ENCODE data around the gene PRPSAP1.
"Not testable (repeated sequence)": the region's sequence is repeated elsewhere in the genome, so short reads cannot be mapped to it uniquely, and the experiment has no call there.

Gene PRPSAP1

DNA sequence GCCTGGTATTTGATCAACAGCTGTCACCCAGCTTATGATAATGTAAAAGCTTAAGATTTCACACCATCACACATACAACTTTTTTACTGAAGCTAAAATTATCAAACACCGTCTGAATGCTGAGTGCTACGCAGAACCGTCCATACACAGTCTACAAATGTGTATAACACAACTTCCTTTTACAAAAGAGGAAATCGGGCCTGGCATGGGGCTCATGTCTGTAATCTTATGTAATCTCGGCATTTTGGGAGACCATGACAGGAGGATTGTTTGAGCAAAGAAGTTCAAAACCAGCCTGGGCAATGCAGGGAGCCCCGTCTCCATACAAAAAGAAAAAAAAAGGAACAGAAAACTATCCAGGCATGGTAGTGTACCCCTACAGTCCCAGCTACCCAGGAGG, 26.0 kb downstream of the PRPSAP1 start:
- no peak for DNase-seq (ENCODE audit: low read depth in 2 of 2)

GRCh38 chr17:76326306-76326705, 27.4 kb downstream of the PRPSAP1 start:
- DNase-seq (ENCODE audit: low read depth in 2 of 2): no peak

DNA sequence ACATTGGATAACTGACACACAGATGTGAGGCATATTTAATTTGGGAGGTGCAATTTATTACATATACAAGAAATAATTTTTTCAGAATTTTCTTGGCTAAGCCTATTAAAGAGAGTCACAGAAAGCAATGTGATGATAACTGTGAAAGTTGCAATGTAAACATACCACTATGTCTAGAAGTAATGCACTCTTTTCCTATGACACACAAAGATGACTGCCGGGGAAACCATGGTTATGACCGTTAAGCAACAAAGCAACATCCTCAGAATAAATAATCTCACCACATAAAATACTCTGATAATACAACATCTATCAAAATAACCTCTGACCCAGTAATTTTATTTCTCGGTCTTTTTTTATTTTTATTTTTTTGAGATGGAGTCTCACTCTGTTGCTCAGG, 35.1 kb downstream of the PRPSAP1 start:
- DNase-seq (ENCODE audit: low read depth in 2 of 2): no peak

- DNase-seq (ENCODE audit: low read depth in 2 of 2): no peak
These were observed 36.2 kb downstream of the PRPSAP1 start for GRCh38 chr17:76317535-76317934.

DNA sequence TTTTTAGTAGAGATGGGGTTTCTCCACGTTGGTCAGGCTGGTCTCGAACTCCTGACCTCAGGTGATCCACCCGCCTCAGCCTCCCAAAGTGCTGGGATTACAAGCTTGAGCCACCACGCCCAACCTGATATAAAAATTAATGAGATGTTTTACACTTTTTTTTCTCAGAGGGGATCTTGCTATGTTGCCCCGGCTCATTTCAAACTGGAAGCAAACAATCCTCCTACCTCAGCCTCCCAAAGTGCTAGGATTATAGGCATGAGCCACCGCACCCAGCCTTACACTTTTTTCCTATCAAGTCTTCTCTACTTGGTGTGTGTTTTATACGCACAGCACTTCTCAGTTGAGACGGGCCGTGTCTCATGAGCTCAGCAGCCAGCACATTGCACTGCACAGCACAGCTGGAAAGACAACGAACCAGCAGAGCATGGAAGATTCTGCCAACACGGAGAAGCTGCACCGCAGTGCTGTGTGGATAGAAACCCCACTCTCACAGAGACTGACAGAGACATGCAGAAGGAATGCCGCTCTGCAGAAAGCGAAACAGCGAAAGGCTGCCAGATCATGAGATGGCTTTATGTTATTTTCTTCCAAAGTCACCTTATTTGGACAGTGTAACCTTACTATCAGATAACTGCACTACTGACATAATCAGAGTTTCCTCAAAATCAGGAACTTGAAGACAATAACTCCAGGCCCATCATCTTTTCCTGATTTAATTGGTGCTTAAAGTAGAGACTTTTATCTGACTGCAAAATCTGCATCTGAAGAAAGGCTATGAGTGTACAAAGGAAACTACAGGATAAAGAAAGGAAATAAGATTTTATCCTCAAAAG, 39.1 kb downstream of the PRPSAP1 start:
- no peak for DNase-seq (ENCODE audit: low read depth in 2 of 2)

GRCh38 chr17:76312735-76313134, 41.0 kb downstream of the PRPSAP1 start:
- DNase-seq (ENCODE audit: low read depth in 2 of 2): no peak

DNA sequence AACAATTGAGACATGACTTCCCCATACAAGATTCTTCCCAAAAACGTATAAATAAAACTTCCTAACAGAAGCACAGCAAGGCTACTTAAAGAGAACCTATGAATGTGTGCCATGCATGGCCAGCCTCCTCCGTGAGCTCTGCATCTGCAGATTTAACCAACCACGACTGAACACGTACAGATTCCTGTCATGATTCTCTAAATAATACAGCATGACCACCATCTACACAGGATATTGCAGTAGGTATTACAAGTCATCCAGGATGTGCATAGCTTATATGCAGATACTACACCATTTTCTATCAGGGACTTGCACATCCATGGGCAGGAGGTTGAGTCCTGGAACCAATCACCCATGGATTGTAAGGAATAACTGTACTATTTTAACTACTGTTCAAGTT, 44.3 kb downstream of the PRPSAP1 start:
- DNase-seq (ENCODE audit: low read depth in 2 of 2): no peak

- DNase-seq (ENCODE audit: low read depth in 2 of 2): no peak
These were observed 45.8 kb downstream of the PRPSAP1 start, which contains the start of gene QRICH2 for GRCh38 chr17:76307966-76308338. QRICH2 (minus strand) TSS chr17:76308276; CDS start chr17:76307998, 278 bp downstream.

GRCh38 chr17:76307299-76307965, 46.3 kb downstream of the PRPSAP1 start:
- no peak for DNase-seq (ENCODE audit: low read depth in 2 of 2)

DNA sequence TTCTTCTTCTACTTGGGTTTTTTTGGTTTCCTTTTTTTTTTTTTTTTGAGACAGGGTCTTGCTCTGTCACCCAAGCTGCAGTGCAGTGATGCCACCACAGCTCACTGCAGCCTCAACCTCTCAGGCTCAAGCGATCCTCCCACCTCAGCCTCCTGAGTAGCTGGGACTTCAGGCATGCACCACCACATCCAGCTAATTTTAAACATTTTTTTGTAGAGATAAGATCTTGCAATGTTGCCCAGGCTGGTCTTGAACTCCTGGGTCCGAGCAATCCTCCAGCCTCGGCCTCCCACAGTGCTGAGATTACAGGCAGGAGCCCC, 48.6 kb downstream of the PRPSAP1 start:
- DNase-seq (ENCODE audit: low read depth in 2 of 2): not testable (repeated sequence)

DNA sequence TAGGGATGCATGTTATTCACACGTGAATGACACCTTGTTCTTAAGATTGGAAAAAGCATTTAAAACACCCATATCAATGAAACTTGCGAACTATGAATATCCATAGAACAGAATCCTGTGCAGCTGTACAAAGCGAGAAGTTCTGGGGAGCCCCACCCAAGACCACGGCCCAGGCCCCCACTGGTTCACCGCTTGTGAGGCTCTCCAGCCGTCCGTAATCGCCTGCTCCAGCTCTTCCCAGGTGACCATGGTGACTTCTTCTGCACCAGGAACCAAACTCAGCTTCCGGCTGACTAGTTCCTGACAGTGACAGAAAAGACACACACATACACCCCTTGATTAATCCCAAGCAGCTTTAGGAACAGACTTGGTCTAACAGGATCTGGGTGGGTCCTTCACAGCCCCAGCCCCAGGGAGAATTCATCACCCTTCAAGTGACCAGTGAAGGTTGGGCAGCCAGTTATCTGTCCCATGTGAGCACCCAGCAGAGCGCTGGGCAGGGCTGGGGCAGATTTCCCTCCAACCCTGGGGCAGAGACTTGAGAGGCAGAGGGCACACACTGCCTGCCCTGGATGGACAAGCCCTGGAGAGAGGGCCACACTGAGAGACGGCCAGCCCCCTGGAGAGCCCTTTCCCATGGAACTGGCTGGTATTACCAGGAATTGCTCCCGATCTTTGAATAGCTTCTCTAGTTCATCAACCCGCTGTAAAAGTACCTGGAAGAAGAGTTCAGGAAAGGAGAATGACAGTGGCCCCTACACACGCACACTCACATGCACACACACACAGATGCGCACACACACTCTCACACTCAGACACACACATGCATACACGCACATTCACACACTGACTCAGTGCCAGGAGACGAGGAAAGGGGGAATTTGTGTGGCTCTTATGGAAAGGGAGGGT, 49.2 kb downstream of the PRPSAP1 start:
- DNase-seq (ENCODE audit: low read depth in 2 of 2): no peak

- DNase-seq (ENCODE audit: low read depth in 2 of 2): no peak
These were observed 56.3 kb downstream of the PRPSAP1 start for GRCh38 chr17:76297436-76297835.

DNA sequence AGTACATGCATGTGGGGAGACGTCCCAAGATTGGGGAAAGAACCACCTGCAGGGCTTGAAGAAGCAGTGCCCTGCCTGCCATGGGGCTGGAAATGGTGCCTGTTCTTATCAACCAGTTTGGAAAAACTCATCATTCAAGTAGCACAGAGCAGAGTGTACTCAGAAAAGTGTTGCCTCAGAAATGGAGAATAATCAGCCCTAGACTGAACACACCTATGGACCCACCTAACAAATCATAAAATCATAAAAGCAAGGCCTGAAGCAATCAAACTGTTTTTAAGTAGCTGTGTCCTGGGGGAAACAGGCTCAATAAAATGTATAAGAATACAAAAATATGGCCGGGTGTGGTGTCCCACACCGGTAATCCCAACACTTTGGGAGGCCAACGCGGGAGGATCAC, 56.8 kb downstream of the PRPSAP1 start:
- DNase-seq (ENCODE audit: low read depth in 2 of 2): no peak

DNA sequence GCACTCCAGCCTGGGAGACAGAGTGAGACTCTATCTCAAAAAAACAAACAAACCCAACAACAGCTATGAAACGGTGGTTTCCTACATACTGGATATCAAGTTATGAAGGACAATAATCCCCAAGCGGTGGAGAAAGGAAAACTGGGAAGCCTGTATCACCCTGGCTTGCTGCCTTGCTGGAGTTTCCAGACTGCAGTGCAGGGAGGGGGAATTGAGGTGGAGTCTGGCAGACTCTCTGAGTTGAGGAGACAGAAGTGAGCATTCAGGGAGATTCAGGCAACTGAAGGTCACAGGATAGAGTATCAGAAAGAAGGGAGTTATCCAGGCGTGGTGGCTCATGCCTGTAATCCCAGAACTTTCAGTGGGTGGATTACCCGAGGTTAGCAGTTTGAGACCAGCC, 57.5 kb downstream of the PRPSAP1 start:
- no peak for DNase-seq (ENCODE audit: low read depth in 2 of 2)

DNA sequence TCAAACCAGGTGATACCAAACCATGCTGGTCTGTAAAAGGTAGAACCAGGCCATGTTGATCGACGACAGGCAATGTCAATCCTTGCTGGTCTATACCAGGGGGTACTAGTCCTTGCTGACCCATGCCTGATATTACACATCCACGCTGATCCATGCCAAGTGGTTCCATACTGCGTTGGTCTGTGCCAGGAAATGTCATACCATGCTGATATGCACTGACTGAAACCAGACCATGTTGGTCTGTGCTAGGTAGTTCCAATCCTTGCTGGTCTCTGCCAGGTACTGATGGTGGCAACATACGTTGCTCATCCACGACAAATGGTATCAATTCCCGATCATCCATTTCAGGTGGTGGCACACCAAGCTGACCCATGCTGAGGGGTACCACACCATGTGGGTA, 60.6 kb downstream of the PRPSAP1 start:
- DNase-seq (ENCODE audit: low read depth in 2 of 2): no peak

DNA sequence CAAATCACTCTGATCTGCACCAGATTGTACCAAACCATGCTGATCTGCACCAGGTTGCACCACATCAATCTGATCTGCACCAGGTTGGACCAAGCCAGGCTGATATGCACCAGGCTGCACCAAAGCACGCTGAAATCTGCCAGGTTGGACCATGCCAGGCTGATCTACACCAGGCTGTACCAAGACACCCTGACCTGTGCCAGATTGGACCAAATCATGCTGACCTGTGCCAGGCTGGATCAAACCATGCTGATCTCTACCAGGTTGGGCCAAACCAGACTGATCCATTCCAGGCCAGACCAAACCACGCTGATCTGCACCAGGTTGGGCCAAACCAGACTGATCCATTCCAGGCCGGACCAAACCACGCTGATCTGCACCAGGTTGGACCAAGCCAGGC, 61.1 kb downstream of the PRPSAP1 start:
- DNase-seq (ENCODE audit: low read depth in 2 of 2): no peak

DNA sequence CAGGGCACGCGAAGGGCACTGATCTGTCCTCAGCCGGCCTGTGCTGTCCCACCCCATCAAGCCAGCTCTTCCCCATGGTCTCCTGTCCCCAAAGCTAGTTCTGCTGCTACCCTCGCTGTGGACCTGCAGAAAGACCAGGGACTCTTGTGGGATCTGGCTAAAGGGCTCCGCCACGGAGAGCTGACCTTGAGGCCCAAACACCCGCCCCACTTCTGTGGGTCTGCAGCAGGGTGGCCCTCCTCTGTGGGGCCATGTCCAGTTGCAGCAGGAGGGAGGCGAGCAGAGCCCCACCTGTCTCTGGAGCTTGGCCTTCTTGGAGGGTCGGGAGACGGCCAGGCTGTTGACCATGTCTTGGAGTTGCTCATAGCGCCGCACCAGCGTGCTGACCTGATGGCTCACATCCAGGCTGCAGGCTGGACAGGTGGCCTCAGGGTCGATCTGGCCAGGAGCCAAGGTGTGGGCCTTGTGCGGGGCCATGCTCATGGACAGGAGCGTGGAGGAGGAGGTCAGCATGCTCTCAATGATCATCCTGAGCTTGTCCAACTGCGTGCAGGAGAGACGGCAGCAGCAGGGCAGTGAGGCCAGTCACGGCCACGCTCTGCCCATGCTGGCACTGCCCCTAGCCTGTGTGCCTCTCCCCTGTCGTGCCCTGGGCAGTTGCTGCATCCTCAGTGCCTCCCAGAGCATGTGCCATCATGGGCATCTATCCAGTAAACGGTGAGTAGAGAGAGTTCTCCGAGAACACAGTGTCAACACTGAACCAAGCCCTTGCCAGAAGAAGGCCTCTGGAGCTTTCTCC, 71.9 kb downstream of the PRPSAP1 start:
- DNase-seq (ENCODE audit: low read depth in 2 of 2): no peak

DNA sequence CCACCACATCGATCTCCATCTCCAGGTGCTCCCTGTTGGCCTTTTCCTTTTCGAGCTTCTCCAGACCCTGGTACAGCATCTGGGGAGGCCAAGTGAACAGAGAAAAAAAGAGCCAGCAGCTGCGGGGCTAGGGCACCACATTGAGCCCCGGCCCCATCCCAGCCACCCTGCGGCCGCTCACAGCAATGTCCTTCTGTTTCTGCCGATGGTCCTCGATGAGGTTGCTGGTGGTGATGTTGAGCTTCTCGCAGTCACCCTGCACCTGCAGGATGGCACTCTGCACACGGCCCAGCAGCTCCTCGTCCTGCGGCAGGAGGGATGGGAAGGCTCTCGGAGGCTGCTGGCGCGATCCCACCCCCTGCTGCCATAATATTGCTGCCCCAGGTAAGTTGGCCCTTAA, 73.1 kb downstream of the PRPSAP1 start:
- DNase-seq (ENCODE audit: low read depth in 2 of 2): no peak

DNA sequence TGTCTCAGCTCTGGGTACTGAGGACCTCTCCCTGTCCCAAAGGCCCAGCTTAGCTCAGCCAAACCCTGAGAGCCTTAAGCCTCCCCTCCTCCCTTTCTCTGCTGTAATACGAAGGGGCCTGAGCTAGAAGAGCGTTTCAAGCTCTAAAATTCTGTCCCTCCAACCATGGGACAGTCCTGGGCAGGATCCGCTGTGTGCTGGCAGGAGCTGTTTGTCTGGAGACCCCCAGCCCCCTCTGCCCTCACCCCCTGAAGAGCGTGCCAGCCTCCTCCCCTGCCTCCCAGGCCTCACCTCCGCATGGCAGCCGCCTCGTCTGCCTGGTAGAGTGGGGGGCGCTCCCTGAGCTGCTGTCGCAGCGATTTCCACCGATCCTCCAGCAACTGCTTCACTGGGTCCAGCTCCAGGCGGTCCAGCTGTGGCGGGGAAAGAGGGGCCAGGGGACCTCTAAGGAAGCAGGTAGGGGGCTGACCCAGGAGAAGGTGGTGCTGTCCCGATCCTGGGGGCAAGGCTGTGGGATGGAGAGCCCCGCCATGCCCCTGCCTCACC, 73.9 kb downstream of the PRPSAP1 start:
- no peak for DNase-seq (ENCODE audit: low read depth in 2 of 2)

GRCh38 chr17:76278952-76279741, 74.6 kb downstream of the PRPSAP1 start:
- peak; percentile 74 for DNase-seq (ENCODE audit: low read depth in 2 of 2)
